Activated CD8-positive, alpha-beta memory T cell treated with anti-CD3 and anti-CD28 coated beads, Interleukin-2, amount 50 U/mL, for 1 hour (primary cell): ENCODE results near the gene TBC1D22B.
"Not testable (repeated sequence)": the region's sequence is repeated elsewhere in the genome, so short reads cannot be mapped to it uniquely, and the experiment has no call there.

Source experiments
- DNase-seq: peaks from one replicate; pipeline ENCODE4 v3.0.0-alpha.2; 2020; ENCODE audit errors: extremely low read depth

The TBC1D22B gene

DNA sequence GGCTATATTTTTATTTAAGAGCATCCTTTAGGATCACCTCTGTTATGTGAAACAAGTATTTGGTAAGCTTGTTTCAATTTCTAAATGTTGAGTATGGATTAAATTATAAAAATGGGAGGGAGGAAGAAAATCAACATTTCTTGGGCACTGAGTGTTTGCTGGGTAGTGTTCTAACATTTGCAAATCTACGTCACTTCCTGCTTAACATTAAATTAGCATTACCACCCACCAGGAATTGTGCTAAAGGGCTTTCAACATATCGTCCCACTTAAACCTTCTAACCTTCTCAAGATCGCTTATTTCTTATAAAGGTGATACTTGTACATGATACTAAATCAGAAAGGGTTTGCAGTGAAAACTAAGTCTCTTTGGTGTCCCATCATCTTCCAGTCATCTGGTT, 8.3 kb downstream of the TBC1D22B start:
- no peak for DNase-seq

DNA sequence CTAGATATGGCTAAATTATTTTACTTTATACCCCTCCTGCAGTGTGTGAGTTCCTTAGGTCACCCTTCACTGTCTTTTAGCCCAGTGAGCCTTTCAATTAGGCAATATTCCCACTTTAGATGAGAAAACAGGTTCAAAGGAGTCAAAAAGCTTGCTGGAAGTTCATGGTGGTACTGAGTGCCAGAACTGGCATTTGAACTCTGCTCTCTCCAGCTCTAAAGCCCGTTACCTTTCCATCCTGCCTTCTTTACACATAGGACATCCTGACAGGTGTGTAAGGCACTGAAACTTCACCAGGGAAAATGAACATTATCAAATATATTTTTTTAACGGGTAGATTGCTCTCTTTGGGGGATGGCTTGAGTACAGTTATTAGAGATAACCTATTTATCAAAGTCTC, 11.5 kb downstream of the TBC1D22B start:
- DNase-seq, result no peak

DNA sequence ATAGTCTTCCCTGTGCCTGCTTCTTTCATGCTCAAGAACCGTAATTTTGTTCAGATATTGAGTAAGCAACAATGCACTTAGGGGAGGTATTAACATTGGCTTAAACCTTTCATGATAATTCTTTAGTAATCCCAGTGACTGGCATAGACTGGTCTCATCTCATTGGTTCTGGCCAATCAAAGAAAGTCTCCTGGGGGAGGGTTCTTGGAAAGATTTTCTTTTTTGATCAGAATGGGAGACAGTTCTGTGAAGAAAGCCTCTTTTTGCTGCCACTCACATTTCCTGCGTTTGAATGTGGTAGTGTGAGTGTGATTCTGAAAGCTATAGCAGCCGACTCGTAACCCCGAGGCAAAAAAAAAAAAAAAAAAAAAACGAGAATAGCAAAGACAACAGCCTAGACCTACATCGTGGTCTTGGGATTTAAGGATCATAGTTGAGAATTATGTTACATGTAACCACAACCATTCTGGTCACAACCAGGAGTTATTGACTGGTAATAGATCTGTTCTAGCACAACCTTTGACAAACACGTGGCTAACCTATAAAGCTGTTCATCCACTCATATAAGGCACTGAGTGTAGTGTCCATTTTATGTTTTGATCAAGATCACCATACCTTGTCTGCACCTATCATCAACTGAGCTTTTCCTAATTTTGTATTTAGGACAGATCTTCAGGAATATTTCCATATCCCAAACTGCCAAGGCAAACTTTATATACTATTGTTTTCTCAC, 15.4 kb downstream of the TBC1D22B start:
- no peak for DNase-seq

DNA sequence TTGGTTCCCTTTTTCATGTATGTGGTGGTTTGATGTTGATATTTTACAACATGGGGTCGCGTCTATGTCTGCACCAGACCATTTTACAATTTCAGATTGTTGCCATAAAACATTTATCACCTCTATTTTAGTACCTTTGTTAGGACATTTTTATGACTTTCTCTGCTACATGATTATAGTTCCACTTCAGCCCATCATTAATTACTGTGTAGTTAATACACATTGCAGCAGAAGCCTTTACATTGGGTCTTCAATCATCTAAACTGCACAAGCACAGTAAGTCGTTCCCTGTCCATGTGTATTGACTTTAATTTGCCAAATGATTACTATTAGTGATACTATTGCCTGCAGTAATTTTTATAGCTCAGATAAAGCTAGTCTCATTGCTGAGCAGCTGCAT, 16.1 kb downstream of the TBC1D22B start:
- no peak for DNase-seq

DNA sequence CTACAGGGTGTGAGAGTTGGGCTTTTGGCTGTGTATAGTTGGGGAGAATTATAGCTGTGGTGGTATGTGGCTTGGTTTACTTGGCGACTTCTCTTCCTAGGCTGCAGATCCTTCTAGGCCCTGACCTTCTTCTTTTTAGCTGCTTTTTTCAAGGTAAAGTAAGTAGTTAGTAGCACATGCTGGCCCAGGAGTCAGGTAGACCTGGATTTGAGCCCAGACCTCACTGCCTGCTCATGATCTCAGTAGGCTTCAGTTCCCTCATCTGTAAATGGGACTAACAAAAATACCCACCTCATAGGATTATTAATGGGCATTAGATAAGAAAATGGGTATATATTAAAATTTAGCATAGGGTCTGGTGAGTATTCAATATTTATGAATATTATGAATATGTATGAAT, 17.8 kb downstream of the TBC1D22B start:
- no peak for DNase-seq

DNA sequence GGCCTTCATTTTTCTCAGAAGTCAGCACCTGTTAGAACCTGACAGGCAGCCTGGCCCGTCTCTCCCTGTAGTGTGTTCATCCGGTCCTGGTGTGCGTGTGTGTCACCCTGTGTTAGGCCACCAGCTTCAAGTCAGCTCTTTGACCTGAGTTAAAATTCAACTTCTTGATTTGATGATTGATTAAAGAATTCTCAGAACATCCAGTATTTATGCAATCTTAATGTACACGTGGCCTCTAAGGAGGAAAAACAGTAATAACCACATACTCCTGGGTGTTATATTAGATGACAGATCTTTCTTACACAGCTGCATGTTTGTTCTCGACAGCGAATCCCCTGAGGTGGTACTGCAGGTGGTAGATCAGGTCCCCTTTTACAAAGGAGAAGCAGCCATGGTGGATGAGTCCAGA, 19.4 kb downstream of the TBC1D22B start:
- no peak for DNase-seq

DNA sequence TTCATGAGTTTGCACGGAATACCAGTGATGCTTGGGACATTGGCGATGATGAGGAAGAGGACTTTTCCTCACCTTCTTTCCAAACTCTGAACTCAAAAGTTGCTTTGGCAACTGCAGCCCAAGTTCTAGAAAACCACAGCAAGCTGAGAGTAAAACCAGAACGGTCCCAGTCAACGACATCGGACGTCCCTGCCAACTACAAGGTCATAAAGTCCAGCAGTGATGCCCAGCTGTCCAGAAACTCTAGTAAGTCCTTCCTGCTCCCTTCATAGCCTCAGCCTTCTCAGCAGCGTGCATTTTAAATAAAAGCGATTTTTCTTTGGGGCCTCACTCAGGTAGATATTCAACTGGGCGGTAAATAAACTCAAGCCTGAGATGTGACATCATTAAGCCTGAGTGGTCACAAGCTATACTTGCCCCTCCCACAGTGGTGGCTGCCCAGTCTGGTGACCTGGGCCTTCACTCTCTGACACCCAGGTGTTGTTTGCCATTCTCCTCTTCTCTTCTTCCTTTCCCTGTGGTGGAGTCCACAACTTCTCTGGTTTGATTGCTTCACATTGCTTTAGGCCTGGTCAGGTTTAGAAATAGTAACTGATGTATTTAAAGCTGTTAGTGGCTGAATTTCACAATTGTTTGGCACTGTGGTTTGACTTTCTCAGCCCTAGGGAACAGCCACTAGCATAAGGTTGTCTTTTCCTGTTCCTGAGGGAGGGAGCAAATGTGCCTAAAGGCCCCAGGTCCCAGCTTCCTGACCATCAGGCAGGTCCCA, 22.0 kb downstream of the TBC1D22B start:
- DNase-seq, result no peak

DNA sequence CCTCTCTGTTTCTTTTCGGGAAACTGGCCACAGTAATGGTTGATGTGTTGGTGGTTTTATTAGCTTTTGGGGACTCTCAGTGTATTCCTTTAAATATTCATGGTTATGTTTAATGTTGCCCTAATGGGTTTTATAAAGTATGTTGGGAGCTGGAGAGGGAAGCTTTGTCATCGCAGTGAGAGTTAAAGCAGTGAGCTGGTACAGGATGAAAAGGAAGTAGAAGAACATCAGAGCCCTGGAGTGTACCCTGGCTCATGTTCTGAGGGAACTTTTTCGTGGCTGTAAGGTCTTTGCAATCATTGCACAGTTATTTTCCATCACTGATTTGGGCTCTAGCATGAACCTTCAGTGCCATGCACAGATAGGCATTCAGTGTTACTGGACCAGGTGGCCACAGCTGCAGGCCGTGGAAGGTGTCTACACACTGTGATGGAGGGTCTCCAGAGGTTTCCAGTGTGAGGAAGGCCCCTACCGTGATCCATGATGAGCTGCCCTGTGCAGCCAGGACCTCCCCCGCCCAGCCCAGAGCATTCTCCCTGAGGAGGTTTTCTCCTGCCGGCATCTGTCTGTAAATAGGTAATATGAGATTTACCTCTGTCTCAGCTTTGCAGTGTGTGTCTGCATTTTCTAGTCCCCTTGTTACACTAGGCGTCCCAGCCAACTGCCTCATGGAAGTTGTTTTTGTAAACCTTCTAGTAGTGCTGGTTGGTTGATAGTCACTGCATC, 22.8 kb downstream of the TBC1D22B start:
- DNase-seq, result no peak

DNA sequence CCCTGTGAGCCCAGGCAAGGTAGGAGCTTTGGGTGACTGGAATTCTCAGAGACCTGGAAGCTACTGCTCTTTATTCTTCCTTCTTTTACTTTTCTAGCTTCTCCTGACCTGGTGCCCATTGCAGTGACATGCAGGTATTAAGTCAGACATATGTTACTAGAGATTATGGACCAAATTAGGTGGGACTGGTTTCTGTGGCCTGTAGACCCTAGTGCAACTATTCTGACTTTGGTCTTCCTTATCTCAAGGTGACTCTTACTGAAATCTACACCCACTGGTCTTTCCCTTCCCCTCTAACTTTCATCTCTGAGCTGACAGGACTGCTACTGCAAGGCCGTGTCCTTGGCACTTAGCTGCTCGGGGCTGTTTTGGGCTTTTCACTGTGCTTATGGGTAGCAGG, 24.8 kb downstream of the TBC1D22B start:
- DNase-seq, result no peak

DNA sequence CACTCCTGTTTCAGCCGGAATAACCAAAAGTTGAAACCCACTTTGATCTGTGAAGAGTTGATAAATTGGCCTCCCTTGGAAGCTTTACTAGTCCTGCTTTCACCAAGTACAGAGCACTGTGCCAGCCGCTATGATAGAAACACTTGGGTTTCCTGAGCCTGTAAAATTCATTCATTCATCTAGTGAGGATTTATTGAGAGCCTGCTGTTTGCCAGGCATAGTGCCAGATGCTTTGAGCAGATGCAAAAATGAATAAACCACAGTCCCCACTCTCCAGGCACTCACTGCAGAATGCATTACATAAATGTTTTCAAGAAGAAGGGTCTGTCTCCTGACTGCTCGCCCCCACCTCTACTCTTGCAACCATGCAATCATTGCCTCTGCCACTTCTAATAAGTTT, 25.7 kb downstream of the TBC1D22B start:
- DNase-seq, result no peak

DNA sequence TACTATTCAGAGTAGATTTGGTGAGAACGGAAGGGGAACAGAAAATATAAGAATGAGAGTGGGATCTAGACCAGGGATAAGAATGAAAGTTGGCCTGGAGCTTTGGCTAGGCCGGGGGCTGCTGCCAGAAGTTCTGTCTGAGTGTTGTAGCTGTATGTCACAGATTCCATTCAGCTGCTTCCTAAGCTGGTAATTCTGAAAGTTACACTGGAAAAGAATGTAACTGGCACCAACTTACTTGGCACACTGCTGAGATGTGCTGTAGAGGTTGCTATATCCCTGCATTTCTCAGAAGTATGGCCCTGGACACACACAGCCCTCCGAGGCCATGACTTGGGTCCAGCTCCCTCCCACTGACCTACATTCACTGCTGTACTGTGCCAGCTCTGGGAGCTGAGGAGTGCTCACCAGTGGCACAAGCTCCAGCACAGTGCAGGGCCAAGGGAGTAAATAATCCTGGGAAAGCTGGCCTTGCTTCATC, 26.1 kb downstream of the TBC1D22B start:
- no peak for DNase-seq

DNA sequence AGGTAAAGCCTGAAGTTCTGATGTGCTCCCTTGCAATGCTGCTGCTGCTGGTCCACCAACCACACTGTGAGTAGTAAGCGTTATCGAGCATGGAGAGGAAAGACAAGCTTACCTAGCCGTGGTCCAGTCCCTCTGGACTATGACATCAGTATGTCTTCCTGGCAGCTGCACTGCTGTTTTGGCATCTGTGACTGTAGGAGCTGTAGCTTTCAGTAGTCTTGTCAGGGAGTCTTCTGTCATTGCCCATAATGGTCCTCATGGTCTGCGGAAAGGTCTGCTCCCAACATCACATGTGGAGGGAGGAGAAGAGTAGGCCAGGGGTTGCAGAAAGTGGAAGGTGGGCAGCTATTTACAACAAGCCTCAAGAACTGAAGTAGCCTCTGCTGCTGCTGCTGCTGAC, 27.2 kb downstream of the TBC1D22B start:
- no peak for DNase-seq

DNA sequence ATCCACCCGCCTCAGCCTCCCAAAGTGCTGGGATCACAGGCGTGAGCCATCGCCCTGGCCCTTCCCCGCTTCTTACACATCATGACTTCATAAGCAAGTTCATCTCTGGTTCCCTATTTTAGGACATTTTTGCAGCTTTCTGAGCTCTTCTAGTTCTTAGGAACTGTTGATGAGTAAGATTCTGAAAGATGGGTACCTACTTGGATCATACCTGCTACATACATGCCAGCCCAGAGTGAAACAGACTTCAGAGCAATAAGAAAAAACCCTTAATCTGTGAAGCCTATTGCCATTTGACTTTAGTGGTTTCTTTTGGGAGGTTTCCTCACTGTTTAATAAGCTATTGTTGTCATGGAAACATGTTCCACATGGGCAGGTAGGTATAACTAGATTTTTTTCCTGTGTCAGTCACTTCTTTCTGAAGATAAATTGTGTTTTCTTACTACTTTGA, 28.3 kb downstream of the TBC1D22B start:
- DNase-seq, result no peak

DNA sequence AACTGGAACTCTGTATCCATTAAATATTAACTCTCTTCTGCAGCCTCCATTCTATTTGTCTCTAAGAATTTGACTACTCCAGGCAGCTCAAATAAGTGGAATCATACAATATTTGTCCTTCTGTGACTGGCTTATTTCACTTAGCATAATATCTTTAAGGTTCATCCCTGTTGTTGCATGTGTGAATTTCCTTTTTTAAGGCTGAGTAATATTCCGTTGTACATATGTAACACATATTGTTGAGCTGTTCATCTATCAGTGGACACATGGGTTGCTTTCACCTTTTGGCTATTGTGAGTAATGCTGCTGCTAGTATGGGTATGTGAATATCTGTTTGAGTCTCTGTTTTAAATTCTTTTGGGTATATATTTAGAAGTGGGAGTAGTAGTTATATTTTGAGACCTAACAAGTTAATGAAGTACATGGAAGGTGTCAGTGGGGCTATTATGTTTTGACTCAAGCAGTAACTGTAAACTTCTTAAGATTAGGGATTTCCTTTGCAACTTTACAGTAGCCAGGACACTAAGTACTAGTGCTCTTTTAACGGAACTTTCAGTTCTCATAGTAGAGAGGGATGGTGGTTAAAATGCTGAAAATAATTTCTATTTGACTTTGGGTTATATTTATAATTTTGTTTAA, 30.1 kb downstream of the TBC1D22B start:
- DNase-seq, result no peak

DNA sequence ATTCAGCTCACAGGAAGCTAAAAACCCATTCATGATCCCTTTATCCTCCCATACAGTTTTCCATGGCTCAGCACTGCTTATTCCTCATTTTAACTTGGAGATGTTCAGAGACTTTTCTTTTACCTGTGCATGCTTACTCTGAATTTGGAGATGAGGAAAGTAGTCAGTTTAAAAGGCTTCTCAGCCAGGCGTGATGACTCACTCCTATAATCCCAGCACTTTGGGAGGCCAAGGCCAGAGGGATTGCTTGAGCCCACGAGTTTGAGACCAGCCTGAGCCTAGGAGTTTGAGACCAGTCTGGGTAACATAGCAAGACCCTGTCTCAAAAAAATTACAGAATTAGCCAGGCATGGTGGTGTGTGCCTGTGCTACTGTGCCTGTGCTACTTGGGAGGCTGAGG, 30.7 kb downstream of the TBC1D22B start:
- no peak for DNase-seq

DNA sequence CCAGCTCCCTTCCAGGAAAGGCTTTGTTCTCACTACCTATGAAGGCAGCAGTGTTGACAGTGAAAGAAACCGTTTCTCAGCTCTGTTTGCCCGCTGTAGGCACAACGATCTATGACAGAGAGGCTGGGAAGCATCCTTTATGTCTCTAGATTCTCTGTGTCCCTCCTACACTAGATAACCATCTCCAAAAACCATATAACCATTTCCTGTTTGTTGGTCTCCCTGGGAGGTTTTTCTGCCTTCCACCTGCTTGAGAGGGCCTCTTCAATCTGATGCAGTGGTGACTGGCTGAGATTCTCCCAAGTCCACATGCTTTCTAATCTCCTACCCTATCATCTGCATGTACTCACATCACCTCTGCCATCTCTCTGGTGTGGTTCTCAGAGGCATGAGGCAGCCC, 32.4 kb downstream of the TBC1D22B start:
- DNase-seq, result no peak

DNA sequence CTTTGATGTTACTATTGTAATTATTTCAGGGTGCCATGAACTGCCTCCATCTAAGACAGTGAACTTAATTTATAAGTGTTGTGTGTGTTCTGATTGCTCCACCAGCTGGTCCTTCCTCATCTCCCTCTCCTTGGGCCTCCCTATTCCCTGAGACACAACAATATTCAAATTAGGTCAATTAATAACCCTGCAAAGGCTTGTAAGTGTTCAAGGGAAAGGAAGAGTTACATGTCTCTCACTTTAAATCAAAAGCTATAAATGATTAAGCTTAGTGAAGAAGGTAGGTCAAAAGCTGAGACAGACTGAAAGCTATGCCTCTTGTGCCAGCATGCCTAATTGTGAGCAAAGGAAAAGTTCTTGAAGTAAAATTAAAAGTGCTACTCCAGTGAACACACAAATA, 35.9 kb downstream of the TBC1D22B start:
- DNase-seq, result no peak

DNA sequence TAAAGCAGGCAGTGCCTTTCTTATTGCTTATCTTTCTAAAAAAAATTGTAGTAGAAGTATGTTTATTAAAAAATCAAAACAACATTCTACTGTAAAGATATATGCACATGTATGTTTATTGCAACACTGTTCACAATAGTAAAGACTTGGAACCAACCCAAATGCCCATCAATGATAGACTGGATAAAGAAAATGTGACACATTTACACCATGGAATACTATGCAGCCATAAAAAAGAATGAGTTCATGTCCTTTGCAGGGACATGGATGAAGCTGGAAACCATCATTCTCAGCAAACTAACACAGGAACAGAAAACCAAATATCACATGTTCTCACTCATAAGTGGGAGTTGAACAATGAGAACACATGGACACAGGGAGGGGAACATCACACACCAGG, 40.1 kb downstream of the TBC1D22B start:
- not testable (repeated sequence) for DNase-seq

DNA sequence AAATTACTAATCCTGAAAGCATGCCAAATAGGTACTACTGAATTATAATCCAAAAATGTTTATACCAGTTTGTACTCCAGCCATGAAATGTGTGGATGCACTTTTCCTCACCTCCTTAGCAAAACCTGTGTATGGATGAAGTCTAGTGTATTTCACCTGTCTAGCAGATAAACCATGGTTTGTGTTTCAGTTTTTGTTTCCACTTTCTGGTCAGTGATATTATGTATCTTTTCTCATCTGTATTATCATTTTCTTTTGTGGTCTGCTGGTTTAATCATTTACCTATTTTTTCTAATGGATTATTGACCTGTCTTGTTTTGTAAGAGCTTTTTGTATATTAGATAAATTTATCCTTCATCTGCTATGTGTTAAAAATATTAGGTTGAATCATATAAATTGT, 41.4 kb downstream of the TBC1D22B start:
- no peak for DNase-seq

DNA sequence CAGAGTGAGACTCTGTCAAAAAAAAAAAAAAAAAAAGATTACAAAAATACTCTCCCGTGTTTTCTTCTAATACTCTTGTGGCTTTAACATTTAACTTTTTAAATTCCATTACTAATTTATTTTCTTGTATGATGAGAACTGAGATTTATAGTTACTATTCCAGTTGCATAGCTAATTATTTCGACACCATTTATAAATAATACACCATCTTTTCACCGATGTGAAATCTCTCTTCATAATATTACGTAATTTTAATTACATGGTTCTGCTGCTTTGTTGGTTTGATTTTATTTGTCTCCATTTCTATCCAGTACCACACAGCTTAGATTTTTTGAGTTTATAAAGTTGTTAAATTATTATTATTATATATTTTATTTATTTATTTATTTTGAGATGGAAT, 42.4 kb downstream of the TBC1D22B start:
- no peak for DNase-seq

DNA sequence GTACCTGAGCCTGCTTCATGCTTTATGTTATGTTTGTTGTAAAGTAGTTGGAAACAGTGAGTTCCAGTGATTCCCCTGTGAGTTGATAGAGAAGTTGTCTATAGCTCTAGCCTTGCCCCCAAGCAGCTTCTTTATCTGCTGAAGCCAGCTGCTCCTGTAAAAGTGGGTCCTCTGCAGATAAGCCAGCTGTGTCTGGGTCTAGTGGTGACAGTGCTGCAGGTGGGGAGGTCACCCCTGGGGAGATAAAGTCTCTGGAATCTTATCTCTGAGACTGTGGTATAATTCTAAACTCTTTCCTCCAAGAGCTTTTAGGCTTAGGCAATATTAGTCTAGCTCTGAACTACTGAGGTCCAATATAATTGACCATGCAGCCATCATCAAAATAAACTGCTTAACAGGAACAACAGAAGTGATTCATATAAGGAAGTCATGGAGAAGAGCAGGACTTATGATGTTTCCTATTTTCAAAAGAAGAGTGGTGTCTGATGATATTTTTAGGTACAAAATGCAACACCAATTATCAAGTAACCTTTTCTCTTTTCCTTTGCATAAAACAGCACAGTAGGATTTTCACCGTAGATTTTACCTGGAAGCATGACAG, 44.6 kb downstream of the TBC1D22B start:
- no peak for DNase-seq
